SH-SY5Y (cell line): ENCODE measurements around the gene FNBP1L.

Experiments
- GATA2 ChIP-seq: IDR thresholded peaks from 2 replicates; pipeline ENCODE4 v1.6.1; 2011; ENCODE audit warnings: mild to moderate bottlenecking, low read depth, low read length
- GATA3 ChIP-seq: IDR thresholded peaks from 2 replicates; pipeline ENCODE4 v1.6.1; 2011; ENCODE audit warnings: low read depth, mild to moderate bottlenecking, low read length, moderate library complexity

GRCh38 chr1:93532780-93533378, 85.0 kb downstream of the FNBP1L start:
- TF ChIP-seq GATA2: no peak
- TF ChIP-seq GATA3: no peak
